ENCODE data around the gene RALGAPA1. TPM values are rescaled to one million over a fixed set of nuclear protein-coding genes. Genes with fewer than 3 reads are reported as not detected.
"Not testable (repeated sequence)": the region's sequence is repeated elsewhere in the genome, so short reads cannot be mapped to it uniquely, and the experiment has no call there.

The RALGAPA1 gene
- total RNA-seq, 1 experiment from 2014 or later, result 52.8 TPM

DNA sequence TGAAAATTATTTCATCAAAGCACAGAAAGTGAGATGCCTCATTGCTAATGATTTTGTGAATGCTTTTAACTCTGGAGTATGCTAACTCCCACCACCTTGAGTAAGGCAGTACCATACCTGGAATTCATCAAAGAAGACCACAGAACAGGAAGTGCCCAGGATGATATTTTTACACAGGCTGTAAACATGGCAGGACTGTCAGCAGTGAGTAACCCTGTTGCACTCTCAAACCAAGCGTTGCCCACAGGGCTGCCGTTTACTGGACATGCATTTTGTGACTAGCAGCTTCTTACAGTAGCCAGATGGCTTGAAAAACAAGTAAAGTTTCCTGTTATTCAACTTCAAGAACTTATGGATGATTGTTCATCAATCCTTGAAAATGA lies 42.4 kb downstream of the RALGAPA1 start:
- DNase-seq (ENCODE audit: extremely low read depth, low read depth), result no peak

DNA sequence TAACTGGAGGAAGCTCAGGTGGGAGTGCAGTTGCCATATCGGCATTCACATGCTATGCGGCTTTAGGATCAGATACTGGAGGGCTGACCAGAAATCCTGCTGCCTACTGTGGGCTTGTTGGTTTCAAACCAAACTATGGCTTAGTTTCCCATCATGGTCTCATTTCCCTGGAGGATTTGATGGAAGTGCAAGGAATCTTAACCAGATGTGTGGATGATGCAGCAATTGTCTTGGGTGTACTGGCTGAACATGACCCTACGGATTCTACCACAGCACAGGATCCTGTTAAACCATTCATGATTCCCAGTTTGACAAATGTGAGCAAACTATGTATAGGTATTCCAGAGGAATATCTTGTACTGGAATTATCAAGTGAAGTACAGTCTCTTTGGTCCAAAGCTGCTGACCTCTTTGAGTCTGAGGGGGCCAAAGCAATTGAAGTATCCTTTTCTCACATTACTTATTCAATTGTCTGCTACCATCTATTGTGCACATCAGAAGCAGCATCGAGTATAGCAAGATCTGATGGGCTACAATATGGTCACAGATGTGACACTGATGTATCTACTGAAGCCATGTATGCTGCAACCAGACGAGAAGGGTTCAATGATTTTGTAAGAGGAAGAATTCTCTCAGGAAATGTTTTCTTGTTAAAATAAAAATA lies 42.9 kb downstream of the RALGAPA1 start:
- no peak for DNase-seq (ENCODE audit: extremely low read depth, low read depth)

DNA sequence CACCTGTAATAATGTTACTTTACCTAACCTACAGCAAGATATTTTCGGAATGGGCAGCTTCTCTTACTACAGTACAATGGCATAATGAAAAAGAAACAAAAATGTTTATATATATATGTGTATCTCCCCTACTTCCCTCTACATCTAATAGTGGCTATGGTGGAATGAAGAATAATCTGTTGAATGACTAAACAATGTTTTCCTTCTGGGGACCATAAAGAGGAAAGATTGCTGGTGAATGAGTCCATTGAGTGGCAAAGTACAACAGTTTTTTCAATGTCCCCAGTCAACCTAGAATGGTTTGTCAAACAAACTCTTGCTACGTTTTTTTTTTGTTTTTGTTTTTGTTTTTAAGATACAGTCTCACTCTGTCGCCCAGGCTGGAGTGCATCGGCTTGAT lies 47.2 kb downstream of the RALGAPA1 start:
- DNase-seq (ENCODE audit: extremely low read depth, low read depth), result no peak

DNA sequence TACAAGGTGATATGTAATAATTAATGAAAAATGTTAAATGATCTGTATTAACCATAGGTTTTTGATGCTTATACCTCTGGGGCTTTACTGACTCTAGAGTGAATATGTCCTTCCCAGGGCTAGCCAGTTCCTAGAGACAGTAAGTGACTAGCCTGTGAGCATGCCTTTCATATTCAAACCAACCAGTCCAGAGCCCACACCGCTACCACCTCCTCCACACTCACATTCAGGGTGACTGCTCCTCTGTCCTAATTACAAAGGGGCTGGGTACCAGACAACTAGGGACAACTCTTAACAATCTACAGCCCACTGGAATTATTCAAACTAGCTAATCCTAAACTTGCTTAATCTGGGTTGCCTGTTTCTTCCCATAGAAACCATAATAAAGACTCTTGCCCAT lies 49.0 kb downstream of the RALGAPA1 start:
- no peak for DNase-seq (ENCODE audit: extremely low read depth, low read depth)

DNA sequence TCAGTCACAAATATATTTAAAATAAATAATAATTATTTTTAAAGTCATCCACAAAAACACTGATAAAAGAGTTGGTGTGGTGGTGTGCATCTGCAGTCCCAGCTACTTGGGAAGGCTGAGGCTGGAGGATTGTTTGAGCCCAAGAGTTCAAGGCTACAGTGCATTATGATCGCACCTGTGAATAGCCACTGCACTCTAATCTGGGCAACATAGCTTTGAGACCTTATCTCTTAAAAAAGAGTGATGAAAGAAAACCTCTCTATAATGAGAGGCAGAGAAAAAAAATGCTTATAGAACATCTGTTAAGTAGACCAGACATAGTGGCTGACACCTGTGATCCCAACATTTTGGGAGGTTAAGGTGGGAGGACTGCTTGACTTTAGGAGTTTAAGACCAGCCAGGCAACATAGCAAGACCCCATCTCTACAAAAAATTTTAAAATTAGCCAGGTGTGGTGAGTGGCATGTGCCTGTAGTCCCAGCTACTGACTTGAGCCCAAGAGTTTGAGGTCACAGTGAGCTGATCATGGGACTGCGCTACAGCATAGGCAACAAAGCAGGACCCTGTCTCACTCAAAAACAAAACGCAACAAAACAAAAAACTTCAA lies 50.5 kb downstream of the RALGAPA1 start:
- DNase-seq (ENCODE audit: extremely low read depth, low read depth), result no peak

DNA sequence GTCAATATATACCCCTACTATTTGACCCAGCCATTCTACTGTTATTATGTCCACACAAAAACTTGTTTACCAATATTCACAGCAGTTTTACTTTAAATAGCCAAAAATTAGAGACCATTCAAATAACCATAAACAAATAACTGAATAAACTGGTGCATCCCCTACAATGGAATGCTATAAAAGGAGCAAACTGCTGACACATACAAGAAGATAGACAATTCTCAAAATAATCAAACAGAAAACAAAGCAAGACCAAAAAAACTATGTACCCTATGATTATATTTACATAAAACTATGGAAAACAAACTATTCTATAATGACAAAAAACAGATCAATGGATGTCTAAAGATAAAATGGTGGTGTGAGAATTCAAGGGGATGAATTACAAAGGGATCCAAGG lies 54.4 kb downstream of the RALGAPA1 start:
- DNase-seq (ENCODE audit: extremely low read depth, low read depth), result no peak

DNA sequence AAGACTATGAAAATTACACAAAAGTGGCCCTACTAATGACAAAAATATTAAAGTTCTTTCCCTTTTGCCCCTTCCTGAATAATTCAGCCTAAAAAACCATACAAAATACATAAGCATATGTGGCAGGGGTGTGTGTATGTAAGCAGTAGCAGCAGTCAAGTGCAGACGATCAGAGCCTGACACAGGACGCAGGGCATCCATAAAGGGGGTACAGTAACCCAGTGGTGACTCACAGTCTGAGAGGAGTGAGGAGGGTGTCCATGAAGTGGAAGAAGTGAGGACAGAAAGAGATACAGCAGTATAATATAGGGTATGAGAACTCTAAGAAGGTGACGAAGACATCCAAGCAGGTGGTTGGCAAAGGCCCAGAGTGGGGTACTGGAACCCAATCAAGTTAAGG lies 56.7 kb downstream of the RALGAPA1 start:
- no peak for DNase-seq (ENCODE audit: extremely low read depth, low read depth)

DNA sequence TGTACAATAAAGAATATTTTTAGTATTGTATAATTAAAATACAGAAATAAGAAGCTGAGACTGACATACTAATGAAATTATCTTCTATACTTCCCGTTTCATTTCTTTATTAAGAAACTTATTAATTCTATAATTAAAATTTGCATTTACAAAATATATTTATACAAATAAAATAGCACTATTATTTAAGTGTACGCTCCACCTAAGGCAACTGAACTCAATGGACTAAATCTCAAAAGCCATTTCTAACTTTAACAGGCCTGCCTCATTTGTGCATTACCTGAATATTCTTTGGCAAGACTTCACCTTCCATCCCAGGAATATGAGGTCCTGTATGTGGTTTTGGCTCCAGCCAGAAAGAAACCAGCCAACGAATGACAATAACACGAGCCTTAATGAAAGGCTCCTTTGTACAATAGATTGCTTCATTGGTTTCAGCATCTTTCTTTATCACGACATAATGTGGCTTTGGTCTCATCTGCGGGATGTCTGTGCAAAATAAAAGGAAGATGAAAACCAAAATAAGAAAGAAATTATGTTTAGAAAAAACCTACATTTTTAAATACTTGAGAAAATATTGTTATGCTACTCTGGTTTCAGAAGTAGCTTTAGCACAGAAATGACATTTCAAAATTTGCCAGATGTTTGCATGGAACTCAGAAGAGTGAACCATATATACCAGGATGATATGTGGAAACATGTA lies 58.7 kb downstream of the RALGAPA1 start:
- DNase-seq (ENCODE audit: extremely low read depth, low read depth), result no peak

DNA sequence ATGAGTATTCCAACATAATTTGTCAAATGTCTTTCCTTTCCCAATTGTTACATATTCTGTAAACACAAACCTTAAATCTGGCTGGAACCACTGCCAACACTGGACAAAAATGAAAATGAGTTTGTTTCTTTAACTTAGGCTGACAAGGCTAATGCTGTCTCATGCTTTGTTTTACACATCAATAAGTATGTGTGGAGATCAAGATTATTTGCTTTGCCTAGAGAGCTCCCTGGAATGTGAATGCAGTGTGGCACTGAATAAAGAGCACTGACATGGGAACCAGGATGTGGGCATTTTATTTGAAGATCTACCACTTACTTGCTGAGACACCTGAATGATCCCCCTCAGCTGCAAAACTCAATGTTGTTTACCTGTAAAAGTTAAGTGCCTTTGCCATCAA lies 61.7 kb downstream of the RALGAPA1 start:
- DNase-seq (ENCODE audit: extremely low read depth, low read depth), result no peak

DNA sequence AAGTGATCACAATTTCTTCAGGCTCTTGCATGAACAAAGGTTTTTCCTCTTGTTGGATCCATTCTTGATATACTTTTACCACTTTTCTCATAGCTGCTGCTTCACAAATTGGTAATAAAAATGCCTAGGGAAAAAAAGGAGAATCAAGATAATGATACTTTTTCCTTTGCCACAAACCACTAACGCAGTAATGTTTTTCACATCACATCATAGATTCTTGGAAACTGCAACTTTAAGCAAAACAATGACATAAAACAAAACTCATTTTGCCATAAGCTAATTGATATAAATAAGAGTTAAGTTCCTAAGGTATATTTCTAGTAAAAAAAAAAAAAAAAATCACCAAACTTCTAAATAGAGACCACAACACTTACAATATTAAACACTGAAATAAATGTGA lies 66.7 kb downstream of the RALGAPA1 start:
- DNase-seq (ENCODE audit: extremely low read depth, low read depth), result no peak

DNA sequence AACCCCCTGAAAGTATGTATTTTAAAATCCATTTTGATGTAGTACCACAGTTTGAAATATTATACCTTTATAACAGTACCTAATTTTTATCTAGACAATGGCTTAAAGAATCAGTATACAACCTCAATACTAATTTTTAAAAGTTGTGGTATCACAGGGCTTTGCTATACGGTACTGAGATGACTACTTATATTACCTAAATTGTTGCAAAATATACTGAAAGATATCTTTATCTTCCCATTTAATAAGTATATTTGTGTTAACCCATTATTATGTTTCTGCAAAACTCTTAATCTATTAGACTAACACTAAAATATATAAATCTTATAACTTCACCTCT lies 67.1 kb downstream of the RALGAPA1 start:
- DNase-seq (ENCODE audit: extremely low read depth, low read depth), result no peak

DNA sequence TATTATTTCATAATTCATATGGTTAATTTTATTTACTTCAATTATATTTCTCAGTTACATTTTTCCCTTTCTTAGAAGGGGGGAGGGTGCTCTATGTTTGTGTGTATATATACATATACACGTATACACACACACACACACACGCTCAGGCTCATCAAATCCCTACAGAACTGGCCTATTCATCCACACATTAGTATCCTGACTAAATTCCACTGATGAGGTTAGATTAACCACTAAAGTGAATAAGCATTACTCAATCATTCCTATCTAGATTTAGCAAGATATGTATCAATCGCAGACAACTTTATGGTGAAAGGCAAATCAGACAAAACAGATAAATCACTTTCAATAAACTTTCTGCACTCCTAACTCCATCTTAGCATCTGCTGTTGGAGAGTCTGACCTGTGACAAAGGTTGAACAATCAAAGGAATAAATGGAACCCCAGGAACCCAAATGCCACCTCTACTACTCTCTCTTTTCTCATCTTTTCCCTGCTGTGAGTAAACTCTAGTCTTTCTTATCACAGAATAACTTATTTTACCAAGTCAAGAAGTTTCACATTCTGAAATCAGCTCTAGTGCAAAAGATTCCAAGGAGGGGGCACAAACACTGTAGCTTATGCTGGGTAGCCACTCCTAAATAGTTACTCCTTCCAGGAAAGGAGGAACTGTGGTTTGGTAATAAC lies 67.6 kb downstream of the RALGAPA1 start:
- DNase-seq (ENCODE audit: extremely low read depth, low read depth), result no peak

DNA sequence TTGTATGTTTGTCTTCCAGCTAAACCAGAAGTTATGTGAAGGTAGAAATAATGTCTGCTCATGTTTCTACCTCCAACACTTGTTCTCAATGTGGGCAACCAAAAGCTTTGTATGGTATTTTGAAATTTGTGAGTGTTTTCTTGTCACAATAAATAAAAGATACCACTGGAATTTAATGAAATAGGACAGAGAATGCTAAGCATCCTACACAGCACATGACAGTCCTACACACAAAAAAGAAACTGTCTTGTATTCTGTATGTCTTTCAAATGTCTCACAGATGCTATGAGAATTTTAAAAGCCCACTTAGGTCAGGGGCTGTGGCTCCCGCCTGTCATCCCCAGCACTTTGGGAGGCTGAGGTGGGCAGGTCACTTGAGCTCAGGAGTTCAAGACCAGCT lies 68.9 kb downstream of the RALGAPA1 start:
- no peak for DNase-seq (ENCODE audit: extremely low read depth, low read depth)

DNA sequence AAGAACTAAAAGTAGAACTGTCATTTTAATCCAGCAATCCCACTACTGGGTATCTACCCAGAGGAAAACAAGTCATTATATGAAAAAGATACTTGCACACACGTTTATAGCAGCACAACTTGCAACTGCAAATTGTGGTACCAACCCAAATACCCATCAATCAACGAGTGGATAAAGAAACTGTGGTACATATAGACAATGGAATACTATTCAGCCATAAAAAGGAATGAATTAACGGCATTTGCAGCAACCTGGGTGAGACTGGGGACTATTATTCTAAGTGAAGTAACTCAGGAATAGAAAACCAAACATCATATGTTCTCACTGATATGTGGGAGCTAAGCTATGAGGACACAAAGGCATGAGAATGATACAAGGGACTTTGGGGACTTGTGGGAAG lies 73.9 kb downstream of the RALGAPA1 start:
- not testable (repeated sequence) for DNase-seq (ENCODE audit: extremely low read depth, low read depth)

DNA sequence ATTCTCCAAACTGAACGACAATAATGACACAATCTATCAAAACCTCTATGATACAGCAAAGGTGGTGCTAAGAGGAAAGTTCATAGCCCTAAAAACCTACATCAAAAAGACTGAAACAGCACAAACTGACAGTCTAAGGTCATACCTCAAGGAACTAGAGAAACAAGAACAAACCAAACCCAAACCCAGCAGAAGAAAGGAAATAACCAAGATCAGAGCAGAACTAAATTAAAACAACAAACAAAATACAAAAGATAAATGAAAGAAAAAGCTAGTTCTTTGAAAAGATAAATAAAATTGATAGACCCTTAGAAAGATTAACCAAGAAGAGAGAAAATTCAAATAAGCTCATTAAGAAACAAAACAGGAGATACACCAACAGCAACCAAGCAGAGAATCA lies 75.6 kb downstream of the RALGAPA1 start:
- not testable (repeated sequence) for DNase-seq (ENCODE audit: extremely low read depth, low read depth)

DNA sequence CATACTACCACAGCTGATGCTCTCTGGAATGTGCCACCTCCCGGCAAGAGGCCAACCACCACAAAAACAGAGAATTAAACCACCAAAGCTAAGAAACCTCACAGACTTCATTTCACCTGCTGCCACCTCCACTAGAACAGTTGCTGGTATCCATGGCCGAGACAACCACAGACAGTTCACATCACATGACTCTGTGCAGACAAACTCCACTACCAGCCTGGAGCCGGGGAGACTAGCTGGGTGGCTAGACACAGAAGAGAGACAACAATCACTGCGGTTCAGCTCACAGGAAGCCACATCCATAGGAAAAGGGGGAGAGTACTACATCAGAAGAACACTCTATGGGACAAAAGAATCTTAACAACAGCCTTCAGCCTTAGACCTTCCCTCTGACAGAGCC lies 78.2 kb downstream of the RALGAPA1 start:
- no peak for DNase-seq (ENCODE audit: extremely low read depth, low read depth)

DNA sequence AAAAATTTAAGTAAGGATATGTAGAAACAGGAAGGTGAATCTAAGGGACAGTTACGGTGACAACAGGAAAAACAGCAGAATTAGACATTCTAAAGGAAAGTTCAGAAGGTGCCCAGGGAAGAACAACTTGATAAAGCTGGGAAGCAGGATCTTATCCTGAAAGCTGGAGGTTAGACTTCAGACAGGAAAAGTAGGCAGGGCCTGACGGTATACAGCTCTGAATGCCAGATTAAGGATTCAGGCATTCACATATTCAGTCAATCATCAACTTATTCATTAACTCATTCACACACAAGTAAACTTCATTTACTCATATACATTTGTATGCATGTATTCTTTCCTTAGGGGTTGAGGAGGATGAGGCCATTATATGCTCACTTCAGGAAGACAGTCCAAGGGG lies 81.3 kb downstream of the RALGAPA1 start:
- DNase-seq (ENCODE audit: extremely low read depth, low read depth), result no peak

DNA sequence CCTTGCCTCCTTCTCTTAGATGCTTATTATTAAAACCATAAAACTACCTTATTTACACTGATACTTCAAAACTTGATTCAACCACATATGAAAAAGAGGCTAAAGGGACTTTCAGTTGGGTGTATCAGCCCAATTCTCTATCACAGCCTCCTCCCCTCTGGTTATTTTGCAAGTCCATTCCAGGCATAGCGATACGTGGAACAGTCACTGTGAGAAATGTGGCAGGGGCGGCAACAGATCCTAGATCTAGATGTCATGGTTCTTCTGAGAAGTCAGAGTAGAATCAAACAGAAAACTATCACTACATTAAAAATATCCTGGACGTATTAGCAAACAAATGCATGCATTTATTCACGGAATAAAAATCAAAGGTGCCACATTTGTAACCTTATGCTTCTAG lies 83.2 kb downstream of the RALGAPA1 start:
- no peak for DNase-seq (ENCODE audit: extremely low read depth, low read depth)

DNA sequence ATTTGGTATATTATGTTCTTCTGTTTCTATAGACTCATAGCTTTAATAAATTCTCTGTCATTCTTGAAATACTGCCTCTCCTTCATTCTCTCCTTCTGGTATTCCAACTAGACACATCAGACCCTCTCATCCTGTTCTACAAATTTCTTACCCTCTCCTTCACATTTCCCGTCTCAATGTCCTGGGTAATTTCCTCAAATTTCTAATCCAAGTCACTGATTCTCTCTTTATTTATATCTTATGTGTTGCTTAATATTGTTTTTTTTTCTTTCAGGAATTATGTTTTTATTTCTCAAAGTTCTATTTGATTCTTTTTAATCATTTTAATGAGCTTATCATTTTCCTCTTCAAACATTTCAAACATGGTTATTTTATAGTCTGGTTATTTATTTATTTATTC lies 94.0 kb downstream of the RALGAPA1 start:
- no peak for DNase-seq (ENCODE audit: extremely low read depth, low read depth)

DNA sequence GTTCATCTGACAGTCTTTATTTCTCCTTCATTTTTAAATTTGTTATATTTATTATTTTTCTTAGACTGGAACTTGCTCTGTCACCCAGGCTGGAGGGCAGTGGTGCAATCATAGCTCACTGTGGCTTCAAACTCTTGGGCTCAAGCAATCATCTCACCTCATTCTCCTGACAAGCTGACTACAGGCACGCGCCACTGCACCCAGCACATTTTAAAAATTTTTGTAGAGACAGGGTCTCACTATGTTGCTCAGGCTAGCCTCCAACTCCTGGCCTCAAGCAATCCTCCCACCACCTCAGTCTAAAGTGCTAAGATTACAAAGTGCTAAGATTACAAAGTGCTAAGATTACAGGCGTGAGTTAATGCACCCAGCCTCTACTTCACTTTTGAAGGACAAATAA lies 96.6 kb downstream of the RALGAPA1 start:
- DNase-seq (ENCODE audit: extremely low read depth, low read depth), result no peak

DNA sequence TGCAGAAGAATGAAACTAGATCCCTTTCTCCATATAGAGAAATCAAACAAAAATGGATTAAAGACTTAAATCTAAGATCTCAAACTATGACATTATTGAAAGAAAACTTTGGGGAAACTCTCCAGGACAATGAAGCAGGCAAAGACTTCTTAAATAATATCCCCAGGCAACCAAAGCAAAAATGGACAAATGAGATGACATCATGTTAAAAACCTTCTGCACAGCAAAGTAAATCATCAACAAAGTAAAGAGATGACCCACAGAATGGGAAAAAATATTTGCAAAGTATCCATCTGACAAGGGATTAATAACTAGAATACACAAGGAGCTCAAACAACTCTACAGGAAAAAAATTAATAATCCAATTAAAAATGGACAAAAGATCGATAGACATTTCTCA lies 101.0 kb downstream of the RALGAPA1 start:
- DNase-seq (ENCODE audit: extremely low read depth, low read depth), result no peak

DNA sequence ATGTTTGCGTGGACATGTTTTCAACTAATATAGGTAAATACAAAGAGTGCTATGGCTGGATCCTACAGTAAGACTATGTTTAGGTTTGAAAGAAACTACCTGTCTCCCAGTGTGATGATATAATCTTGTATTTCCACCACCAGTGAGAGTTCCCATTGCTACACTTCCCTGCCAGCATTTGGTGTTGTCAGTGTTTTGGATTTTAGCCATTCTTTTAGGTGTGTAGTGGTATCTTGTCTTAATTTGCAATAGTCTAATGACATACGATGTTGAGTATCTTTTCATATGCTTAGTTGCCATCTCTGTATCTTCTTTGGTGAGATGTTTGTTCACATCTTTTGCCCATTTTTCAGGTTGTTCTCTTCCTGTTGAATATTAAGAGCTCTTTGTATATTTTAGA lies 103.5 kb downstream of the RALGAPA1 start:
- no peak for DNase-seq (ENCODE audit: extremely low read depth, low read depth)

Measured in NCI-H460 (cell line).